ENCODE measurements around the gene ERBB4.

ERBB4 gene

DNA sequence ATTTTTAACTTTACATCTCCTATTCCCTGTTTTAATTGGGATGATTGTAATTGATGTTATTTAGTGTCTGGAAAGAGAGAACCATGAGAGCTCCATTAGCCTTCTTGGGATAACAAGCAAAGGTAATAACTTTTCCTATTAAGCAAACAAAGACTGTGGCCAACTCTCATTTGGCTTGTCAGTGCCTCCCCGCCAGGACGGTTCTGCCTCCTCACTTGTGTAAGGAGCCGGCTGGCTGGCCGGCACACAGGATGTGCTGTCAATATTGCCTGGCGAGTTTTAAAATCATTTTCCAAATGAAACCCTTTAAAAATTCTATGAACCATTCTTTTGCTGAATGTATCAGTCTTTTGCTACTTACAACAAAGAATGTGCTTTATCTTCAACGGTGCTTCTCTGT is 1083.9 kb downstream of the ERBB4 start:
- Histone ChIP-seq H3K27ac (ENCODE audit: low read depth, low read length) (no peak overlapping the region), H3K4me1 (ENCODE audit: control insufficient read depth, low read length) (peaks cover 29% of the 10 kb centered on the region), H3K4me2 (ENCODE audit: low read length) (no peak overlapping the region), H3K9me3 (ENCODE audit: control insufficient read depth, insufficient read depth, low read length) (no peaks in the 10 kb centered on the region), H3K27me3 (ENCODE audit: control insufficient read depth, low read length) (no peaks in the 10 kb centered on the region), H3K4me3 (ENCODE audit: low read length) (no peak overlapping the region), H3K9me2 (replicated peaks; ENCODE audit: control insufficient read depth, low read length) (no peaks in the 10 kb centered on the region), H3K79me2 (ENCODE audit: control insufficient read depth, low read length) (no peaks in the 10 kb centered on the region), H4K20me1 (ENCODE audit: control insufficient read depth, insufficient read depth, low read depth, low read length) (no peaks in the 10 kb centered on the region), H3F3A (ENCODE audit: control insufficient read depth, insufficient read depth) (no peaks in the 10 kb centered on the region), H3K36me3 (ENCODE audit: control insufficient read depth, low read length) (no peaks in the 10 kb centered on the region)
- no peak for TF ChIP-seq EZH2phosphoT487 (IDR thresholded peaks at IDR 0.05; ENCODE audit: borderline replicate concordance, low read length)
- TF ChIP-seq, protein P1, sequence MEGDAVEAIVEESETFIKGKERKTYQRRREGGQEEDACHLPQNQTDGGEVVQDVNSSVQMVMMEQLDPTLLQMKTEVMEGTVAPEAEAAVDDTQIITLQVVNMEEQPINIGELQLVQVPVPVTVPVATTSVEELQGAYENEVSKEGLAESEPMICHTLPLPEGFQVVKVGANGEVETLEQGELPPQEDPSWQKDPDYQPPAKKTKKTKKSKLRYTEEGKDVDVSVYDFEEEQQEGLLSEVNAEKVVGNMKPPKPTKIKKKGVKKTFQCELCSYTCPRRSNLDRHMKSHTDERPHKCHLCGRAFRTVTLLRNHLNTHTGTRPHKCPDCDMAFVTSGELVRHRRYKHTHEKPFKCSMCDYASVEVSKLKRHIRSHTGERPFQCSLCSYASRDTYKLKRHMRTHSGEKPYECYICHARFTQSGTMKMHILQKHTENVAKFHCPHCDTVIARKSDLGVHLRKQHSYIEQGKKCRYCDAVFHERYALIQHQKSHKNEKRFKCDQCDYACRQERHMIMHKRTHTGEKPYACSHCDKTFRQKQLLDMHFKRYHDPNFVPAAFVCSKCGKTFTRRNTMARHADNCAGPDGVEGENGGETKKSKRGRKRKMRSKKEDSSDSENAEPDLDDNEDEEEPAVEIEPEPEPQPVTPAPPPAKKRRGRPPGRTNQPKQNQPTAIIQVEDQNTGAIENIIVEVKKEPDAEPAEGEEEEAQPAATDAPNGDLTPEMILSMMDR (IDR thresholded peaks at IDR 0.05; ENCODE audit: low read depth, low read length, poor library complexity, severe bottlenecking), result no peak

DNA sequence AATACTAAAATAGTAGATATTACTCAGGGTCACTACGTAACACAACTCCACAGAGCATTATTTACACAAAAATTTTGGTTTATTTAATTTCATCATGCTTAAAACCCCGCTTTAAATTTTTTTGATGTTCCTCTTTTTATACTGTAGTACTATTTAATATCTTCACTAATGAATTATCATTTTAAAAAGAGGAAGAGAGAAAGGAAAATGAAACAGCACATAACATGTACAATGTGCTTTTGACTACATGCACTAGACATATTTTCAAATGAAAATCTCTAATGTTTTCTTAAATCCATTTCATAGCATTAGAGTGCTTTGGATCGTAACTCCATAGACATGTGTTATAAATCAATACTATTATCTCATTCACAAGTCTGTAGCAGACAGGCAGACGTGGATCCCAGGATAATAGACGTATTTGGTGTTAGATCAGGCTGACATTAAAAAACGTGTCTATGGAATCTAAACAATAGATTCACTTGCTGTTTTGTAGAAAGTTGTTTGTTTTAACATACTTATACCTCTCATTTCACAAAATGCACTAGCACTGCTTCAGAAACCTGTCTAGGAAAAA is 1085.2 kb downstream of the ERBB4 start:
- Histone ChIP-seq H4K20me1 (ENCODE audit: control insufficient read depth, insufficient read depth, low read depth, low read length) (no peaks in the 10 kb centered on the region), H3K79me2 (ENCODE audit: control insufficient read depth, low read length) (no peaks in the 10 kb centered on the region), H3K4me2 (ENCODE audit: low read length) (peak overlapping the region; percentile 55), H3K9me3 (ENCODE audit: control insufficient read depth, insufficient read depth, low read length) (no peaks in the 10 kb centered on the region), H3K27ac (ENCODE audit: low read depth, low read length) (peak overlapping the region; percentile 7), H3K9me2 (replicated peaks; ENCODE audit: control insufficient read depth, low read length) (no peaks in the 10 kb centered on the region), H3K4me1 (ENCODE audit: control insufficient read depth, low read length) (peaks cover 33% of the 10 kb centered on the region), H3K27me3 (ENCODE audit: control insufficient read depth, low read length) (no peaks in the 10 kb centered on the region), H3K36me3 (ENCODE audit: control insufficient read depth, low read length) (no peaks in the 10 kb centered on the region), H3K4me3 (ENCODE audit: low read length) (peak overlapping the region; percentile 21), H3F3A (ENCODE audit: control insufficient read depth, insufficient read depth) (no peaks in the 10 kb centered on the region)
- TF ChIP-seq EZH2phosphoT487 (IDR thresholded peaks at IDR 0.05; ENCODE audit: borderline replicate concordance, low read length), result no peak

DNA sequence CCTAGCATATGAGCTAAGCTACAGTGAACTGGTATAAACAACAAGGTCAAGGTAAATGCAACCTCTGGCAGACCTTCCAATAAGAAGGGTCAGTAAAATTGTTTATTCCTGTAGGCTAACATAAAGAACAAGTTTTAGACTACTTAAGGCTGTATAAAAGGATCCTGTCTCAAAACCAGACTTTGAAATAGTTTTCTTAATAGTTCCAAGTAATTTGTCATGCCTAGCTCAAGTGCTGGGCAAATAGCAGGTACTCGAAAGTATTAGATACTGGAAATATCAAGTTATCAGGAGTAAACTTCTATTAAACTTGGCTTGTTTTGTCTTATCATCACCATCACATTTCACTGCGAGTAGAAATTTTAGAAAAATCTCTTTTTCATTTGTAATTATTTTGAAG is 1087.0 kb downstream of the ERBB4 start:
- Histone ChIP-seq H3F3A (ENCODE audit: control insufficient read depth, insufficient read depth) (no peaks in the 10 kb centered on the region), H3K4me1 (ENCODE audit: control insufficient read depth, low read length) (peaks cover 51% of the 10 kb centered on the region), H3K27me3 (ENCODE audit: control insufficient read depth, low read length) (no peaks in the 10 kb centered on the region), H3K9me3 (ENCODE audit: control insufficient read depth, insufficient read depth, low read length) (no peaks in the 10 kb centered on the region), H3K4me3 (ENCODE audit: low read length) (no peak overlapping the region), H4K20me1 (ENCODE audit: control insufficient read depth, insufficient read depth, low read depth, low read length) (no peaks in the 10 kb centered on the region), H3K4me2 (ENCODE audit: low read length) (no peak overlapping the region), H3K27ac (ENCODE audit: low read depth, low read length) (no peak overlapping the region), H3K9me2 (replicated peaks; ENCODE audit: control insufficient read depth, low read length) (no peaks in the 10 kb centered on the region), H3K36me3 (ENCODE audit: control insufficient read depth, low read length) (no peaks in the 10 kb centered on the region), H3K79me2 (ENCODE audit: control insufficient read depth, low read length) (no peaks in the 10 kb centered on the region)
- TF ChIP-seq, protein P1 (IDR thresholded peaks at IDR 0.05; ENCODE audit: low read depth, low read length, poor library complexity, severe bottlenecking), result no peak
- TF ChIP-seq EZH2phosphoT487 (IDR thresholded peaks at IDR 0.05; ENCODE audit: borderline replicate concordance, low read length), result no peak

DNA sequence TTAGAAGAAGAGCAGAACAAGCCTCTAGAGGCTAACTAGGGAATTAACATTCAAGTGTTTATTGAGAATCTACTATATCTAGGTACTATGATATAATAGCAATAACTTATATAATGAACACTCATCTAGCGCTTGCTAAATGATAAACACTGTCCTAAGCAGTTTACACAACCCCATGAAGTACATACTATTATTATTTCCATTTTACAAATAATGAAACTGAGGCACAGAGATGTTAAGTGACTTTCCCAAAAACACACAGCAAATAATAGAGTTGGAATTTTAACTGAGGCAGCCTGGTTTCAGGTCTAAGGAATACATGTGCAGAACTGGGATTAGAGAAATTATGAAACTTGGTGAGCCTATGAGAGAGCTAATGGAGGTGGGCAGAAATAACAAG is 1088.8 kb downstream of the ERBB4 start:
- no peaks in the 10 kb centered on the region for H3K27me3 ChIP-seq (ENCODE audit: control insufficient read depth, low read length)
- H3K9me3 ChIP-seq (ENCODE audit: control insufficient read depth, insufficient read depth, low read length), result no peaks in the 10 kb centered on the region
- H3K4me3 ChIP-seq (ENCODE audit: low read length), result no peak overlapping the region
- H3K4me2 ChIP-seq (ENCODE audit: low read length), result no peak overlapping the region
- no peaks in the 10 kb centered on the region for H3K79me2 ChIP-seq (ENCODE audit: control insufficient read depth, low read length)
- no peaks in the 10 kb centered on the region for H3K36me3 ChIP-seq (ENCODE audit: control insufficient read depth, low read length)
- H3K4me1 ChIP-seq (ENCODE audit: control insufficient read depth, low read length), result peaks cover 58% of the 10 kb centered on the region
- no peak overlapping the region for H3K27ac ChIP-seq (ENCODE audit: low read depth, low read length)
- H3K9me2 ChIP-seq (replicated peaks; ENCODE audit: control insufficient read depth, low read length), result no peaks in the 10 kb centered on the region
- H3F3A ChIP-seq (ENCODE audit: control insufficient read depth, insufficient read depth), result no peaks in the 10 kb centered on the region
- H4K20me1 ChIP-seq (ENCODE audit: control insufficient read depth, insufficient read depth, low read depth, low read length), result no peaks in the 10 kb centered on the region
- TF ChIP-seq EZH2phosphoT487 (IDR thresholded peaks at IDR 0.05; ENCODE audit: borderline replicate concordance, low read length), result no peak
- TF ChIP-seq, protein P1 (IDR thresholded peaks at IDR 0.05; ENCODE audit: low read depth, low read length, poor library complexity, severe bottlenecking), result no peak

All from DOHH2 (cell line).